PC-3 (cell line): Measurements from ENCODE around the gene NRCAM. TPM values are rescaled to one million over a fixed set of nuclear protein-coding genes. Genes with fewer than 3 reads are reported as not detected.

Experiments
- ATAC-seq: fragments of 200-7000 bp; cut with Tn5 transposase; 2 replicates; pipeline ENCODE4 v1.9.1; 2020; ENCODE audit warnings: mild to moderate bottlenecking, moderate library complexity
- BruUV-seq: library from RNA; stranded (reverse); fragments of 400-500 nt; replicated peaks from 2 replicates; lab custom pipeline; 2021; lab: Mats Ljungman, UMichigan
- CTCF ChIA-PET: fragments of 300-600 bp; sonication (Branson Sonifier 250); formaldehyde crosslinking; loops from one replicate; lab custom pipeline; 2022; ENCODE audit warnings: antibody characterized with exemption; lab: Charles Lee
- POLR2A ChIA-PET: fragments of 300-600 bp; sonication (Branson Sonifier 250); formaldehyde crosslinking; loops from one replicate; lab custom pipeline; 2022; ENCODE audit warnings: antibody characterized with exemption; ENCODE audit not compliant: unreplicated experiment; lab: Charles Lee
- DNase-seq: peaks from one replicate; pipeline ENCODE4 v3.0.0-alpha.2; 2015
- H2AFZ ChIP-seq: fragments of 300-600 bp; sonication (generic); 2 replicates; pipeline ENCODE4 v1.6.0; 2016; ENCODE audit warnings: antibody characterized with exemption, low read length
- H3F3A ChIP-seq: fragments of 300-600 bp; sonication (generic); one replicate; pipeline ENCODE4 v1.6.0; 2017; ENCODE audit warnings: antibody characterized with exemption, low read length, control low read depth, mild to moderate bottlenecking; ENCODE audit not compliant: unreplicated experiment
- H3K27ac ChIP-seq: fragments of 300-600 bp; sonication (generic); 2 replicates; pipeline ENCODE4 v1.5.1; 2016; ENCODE audit warnings: mild to moderate bottlenecking, low read length
- H3K27me3 ChIP-seq: fragments of 300-600 bp; sonication (generic); 2 replicates; pipeline ENCODE4 v1.6.1; 2016; ENCODE audit warnings: low read length, mixed read lengths
- H3K36me3 ChIP-seq: fragments of 300-600 bp; sonication (generic); 2 replicates; pipeline ENCODE4 v1.6.1; 2016; ENCODE audit warnings: low read depth, mixed run types, low read length, mixed read lengths
- H3K4me1 ChIP-seq: fragments of 300-600 bp; sonication (generic); 2 replicates; pipeline ENCODE4 v1.5.1; 2016; ENCODE audit warnings: low read length; ENCODE audit not compliant: insufficient read depth
- H3K4me2 ChIP-seq: fragments of 300-600 bp; sonication (generic); 2 replicates; pipeline ENCODE4 v1.6.0; 2016; ENCODE audit warnings: low read length
- H3K4me3 ChIP-seq: fragments of 300-600 bp; sonication (generic); 2 replicates; pipeline ENCODE4 v1.5.1; 2016; ENCODE audit warnings: mild to moderate bottlenecking, low read length, mixed read lengths
- H3K79me2 ChIP-seq: fragments of 300-600 bp; sonication (generic); 2 replicates; pipeline ENCODE4 v1.6.1; 2017; ENCODE audit warnings: low read length, mixed read lengths
- H3K9ac ChIP-seq: fragments of 300-600 bp; sonication (generic); 2 replicates; pipeline ENCODE4 v1.6.0; 2016; ENCODE audit warnings: mild to moderate bottlenecking, low read length
- H3K9me2 ChIP-seq: fragments of 300-600 bp; sonication (generic); replicated peaks from 2 replicates; pipeline ENCODE4 v1.6.1; 2016; ENCODE audit warnings: mixed run types, low read length, mixed read lengths
- H3K9me3 ChIP-seq: fragments of 300-600 bp; sonication (generic); 2 replicates; pipeline ENCODE4 v1.6.1; 2016; ENCODE audit warnings: low read length, mixed read lengths
- H4K20me1 ChIP-seq: fragments of 300-600 bp; sonication (generic); 2 replicates; pipeline ENCODE4 v1.6.1; 2016; ENCODE audit warnings: low read length, mixed read lengths
- EZH2 ChIP-seq: fragments of 300-600 bp; sonication (generic); IDR thresholded peaks from one replicate; pipeline ENCODE4 v1.6.1; 2017; ENCODE audit warnings: antibody characterized with exemption, mild to moderate bottlenecking, low read length; ENCODE audit not compliant: unreplicated experiment
- EZH2phosphoT487 ChIP-seq: fragments of 300-600 bp; sonication (generic); IDR thresholded peaks from 2 replicates; pipeline ENCODE4 v1.6.1; 2018; ENCODE audit warnings: mild to moderate bottlenecking, antibody characterized with exemption, low read length, borderline replicate concordance
- intact Hi-C: fragments of 100-400 bp; cut with micrococcal nuclease; formaldehyde crosslinking; loops from 2 replicates; pipeline ENCODE4 v1.9.0; 2023
- total RNA-seq: library from RNA; depleted of rRNA; stranded (reverse); fragments of >200 nt; gene quantifications from 2 replicates; pipeline ENCODE4 v1.2.3, GENCODE V29; 2014
- TF ChIP-seq, protein P1 (sequence below): fragments of 300-600 bp; sonication (generic); conservative IDR thresholded peaks from 2 replicates; pipeline ENCODE4 v1.5.1; 2017; ENCODE audit warnings: antibody characterized with exemption, low read depth, mild to moderate bottlenecking, low read length

The NRCAM gene
- total RNA-seq, 1 experiment from 2014 or later = not detected

DNA sequence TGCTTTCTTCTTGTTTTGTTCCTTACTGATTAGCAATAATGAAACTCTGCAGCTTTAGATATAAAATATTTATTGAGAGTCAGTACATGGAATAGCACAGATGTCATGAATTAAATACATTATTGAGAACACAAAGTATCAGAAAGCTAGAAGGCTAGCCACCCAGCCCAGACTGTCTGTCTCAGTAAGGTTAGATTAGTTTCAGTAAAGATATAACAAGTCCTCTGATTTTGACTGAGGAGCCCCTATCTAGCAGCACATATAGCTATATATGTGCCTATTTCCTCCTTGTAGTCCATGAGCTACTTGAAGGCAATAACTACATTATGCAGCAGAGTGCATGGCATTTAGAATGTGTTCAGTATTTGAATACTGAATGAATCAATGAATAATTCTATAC, 81.3 kb downstream of the NRCAM start:
- H2AFZ ChIP-seq = no peak overlapping the region
- no peak overlapping the region for H3K9ac ChIP-seq
- peaks cover 27% of the 10 kb centered on the region; the same call in 1 of the 2 replicates for H3K27me3 ChIP-seq
- TF ChIP-seq, protein P1, sequence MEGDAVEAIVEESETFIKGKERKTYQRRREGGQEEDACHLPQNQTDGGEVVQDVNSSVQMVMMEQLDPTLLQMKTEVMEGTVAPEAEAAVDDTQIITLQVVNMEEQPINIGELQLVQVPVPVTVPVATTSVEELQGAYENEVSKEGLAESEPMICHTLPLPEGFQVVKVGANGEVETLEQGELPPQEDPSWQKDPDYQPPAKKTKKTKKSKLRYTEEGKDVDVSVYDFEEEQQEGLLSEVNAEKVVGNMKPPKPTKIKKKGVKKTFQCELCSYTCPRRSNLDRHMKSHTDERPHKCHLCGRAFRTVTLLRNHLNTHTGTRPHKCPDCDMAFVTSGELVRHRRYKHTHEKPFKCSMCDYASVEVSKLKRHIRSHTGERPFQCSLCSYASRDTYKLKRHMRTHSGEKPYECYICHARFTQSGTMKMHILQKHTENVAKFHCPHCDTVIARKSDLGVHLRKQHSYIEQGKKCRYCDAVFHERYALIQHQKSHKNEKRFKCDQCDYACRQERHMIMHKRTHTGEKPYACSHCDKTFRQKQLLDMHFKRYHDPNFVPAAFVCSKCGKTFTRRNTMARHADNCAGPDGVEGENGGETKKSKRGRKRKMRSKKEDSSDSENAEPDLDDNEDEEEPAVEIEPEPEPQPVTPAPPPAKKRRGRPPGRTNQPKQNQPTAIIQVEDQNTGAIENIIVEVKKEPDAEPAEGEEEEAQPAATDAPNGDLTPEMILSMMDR = no peak
- TF ChIP-seq EZH2 = no peak
- no peak for TF ChIP-seq EZH2phosphoT487
- H4K20me1 ChIP-seq = no peaks in the 10 kb centered on the region
- ChIA-PET CTCF (no interaction called here), POLR2A (no interaction called here)
- H3K4me1 ChIP-seq = no peaks in the 10 kb centered on the region
- DNase-seq = no peak
- no peaks in the 10 kb centered on the region for H3K9me2 ChIP-seq
- no peaks in the 10 kb centered on the region for H3K36me3 ChIP-seq
- H3K9me3 ChIP-seq = no peaks in the 10 kb centered on the region
- no peak overlapping the region for H3K4me2 ChIP-seq
- no TSS peak for BruUV-seq
- no peaks in the 10 kb centered on the region for H3F3A ChIP-seq
- intact Hi-C loops = no loop called here
- no peak overlapping the region for H3K27ac ChIP-seq
- ATAC-seq = no peak
- no peaks in the 10 kb centered on the region for H3K79me2 ChIP-seq
- no peak overlapping the region for H3K4me3 ChIP-seq

DNA sequence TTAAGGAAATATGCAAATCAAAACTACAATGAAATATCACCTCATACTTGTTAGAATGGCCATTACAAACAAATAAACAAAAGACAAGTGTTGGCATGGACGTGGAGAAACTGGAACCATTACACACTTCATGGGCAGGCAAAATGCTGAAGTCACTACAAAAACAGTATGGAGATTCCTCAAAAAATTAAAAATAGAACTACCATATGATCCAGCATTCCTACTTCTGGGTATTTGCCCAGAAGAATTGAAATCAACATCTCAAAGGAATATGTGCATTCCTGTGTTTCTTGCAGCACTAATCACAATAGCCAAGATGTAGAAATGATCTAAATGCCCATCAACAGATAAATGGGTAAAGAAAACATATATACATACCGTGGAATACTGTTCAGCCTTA, 83.6 kb downstream of the NRCAM start:
- POLR2A ChIA-PET = no interaction called here
- H3K27ac ChIP-seq = no peak overlapping the region
- H3K4me1 ChIP-seq = no peaks in the 10 kb centered on the region; the same call in 1 of the 2 replicates
- H3K9me3 ChIP-seq = no peaks in the 10 kb centered on the region
- no peak overlapping the region for H3K4me2 ChIP-seq
- H3K4me3 ChIP-seq = no peak overlapping the region
- no peaks in the 10 kb centered on the region for H3K79me2 ChIP-seq
- H3K27me3 ChIP-seq = peaks cover 18% of the 10 kb centered on the region; the same call in 1 of the 2 replicates
- H3F3A ChIP-seq = no peaks in the 10 kb centered on the region
- no peaks in the 10 kb centered on the region for H3K36me3 ChIP-seq
- H4K20me1 ChIP-seq = no peaks in the 10 kb centered on the region
- no peak overlapping the region for H2AFZ ChIP-seq
- no peaks in the 10 kb centered on the region for H3K9me2 ChIP-seq
- DNase-seq = no peak
- CTCF ChIA-PET = no interaction called here
- intact Hi-C loops = no loop called here
- ATAC-seq = no peak
- H3K9ac ChIP-seq = no peak overlapping the region
- BruUV-seq = no TSS peak
- TF ChIP-seq, protein P1 = no peak
- TF ChIP-seq EZH2 = no peak

DNA sequence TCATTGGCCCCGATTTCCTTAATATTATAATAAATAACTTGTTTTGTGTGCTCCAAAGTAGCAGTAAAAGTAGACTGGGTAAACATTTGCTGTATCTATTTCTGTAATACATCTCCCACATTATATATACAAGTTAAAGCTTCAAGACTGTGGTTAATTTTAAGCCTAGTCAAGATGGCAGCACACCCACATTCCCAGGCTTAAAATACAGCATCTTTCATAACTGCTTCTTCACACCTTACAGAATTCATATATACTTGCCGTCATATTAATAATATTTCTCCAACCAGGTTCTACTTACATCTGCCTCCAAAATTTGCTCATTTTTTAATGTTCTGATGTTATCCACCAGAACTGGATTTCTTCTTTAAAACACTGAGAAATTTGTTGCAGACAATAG, 85.6 kb downstream of the NRCAM start:
- DNase-seq = no peak
- intact Hi-C loops = no loop called here
- H3K9ac ChIP-seq = no peak overlapping the region
- H3K27me3 ChIP-seq = peaks cover 14% of the 10 kb centered on the region; the same call in 1 of the 2 replicates
- no peak overlapping the region for H3K27ac ChIP-seq
- no peak for TF ChIP-seq EZH2phosphoT487
- TF ChIP-seq, protein P1 = no peak
- no peak for TF ChIP-seq EZH2
- CTCF ChIA-PET = no interaction called here
- no peaks in the 10 kb centered on the region for H3F3A ChIP-seq
- no peak for ATAC-seq
- H3K79me2 ChIP-seq = no peaks in the 10 kb centered on the region
- peaks cover 3% of the 10 kb centered on the region; the same call in 1 of the 2 replicates for H3K4me1 ChIP-seq
- no peaks in the 10 kb centered on the region for H3K9me3 ChIP-seq
- POLR2A ChIA-PET = no interaction called here
- H2AFZ ChIP-seq = no peak overlapping the region
- no peaks in the 10 kb centered on the region for H3K9me2 ChIP-seq
- H4K20me1 ChIP-seq = no peaks in the 10 kb centered on the region
- H3K4me2 ChIP-seq = no peak overlapping the region
- no peak overlapping the region for H3K4me3 ChIP-seq
- no TSS peak for BruUV-seq
- H3K36me3 ChIP-seq = no peaks in the 10 kb centered on the region
